HG03175 (cell line): ENCODE results near the gene TGM1.
"Not testable (repeated sequence)": the region's sequence is repeated elsewhere in the genome, so short reads cannot be mapped to it uniquely, and the experiment has no call there.

Experiments used
- ATAC-seq: cut with Tn5 transposase; IDR thresholded peaks from one replicate; pipeline ENCODE4 v1.9.1; 2021; ENCODE audit warnings: mild to moderate bottlenecking, moderate library complexity; ENCODE audit not compliant: unreplicated experiment

The TGM1 gene

GRCh38 chr14:24234095-24235005, 28.6 kb downstream of the TGM1 start:
- ATAC-seq = no peak

DNA sequence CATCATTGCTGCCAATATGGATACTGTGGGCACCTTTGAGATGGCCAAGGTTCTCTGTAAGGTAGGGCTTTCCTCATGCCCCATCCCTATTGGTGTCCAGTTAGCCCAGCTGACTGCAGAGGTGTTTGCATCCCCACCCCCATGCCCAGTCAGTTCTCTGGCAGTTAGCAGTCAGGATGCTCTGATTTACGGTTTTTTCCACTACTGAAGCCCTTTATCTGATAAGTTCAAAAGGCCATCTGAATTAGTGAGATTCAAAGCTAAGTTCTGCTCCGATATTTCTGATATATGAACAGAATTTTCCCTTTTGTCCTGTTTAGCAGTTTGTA, 29.5 kb downstream of the TGM1 start:
- no peak for ATAC-seq

DNA sequence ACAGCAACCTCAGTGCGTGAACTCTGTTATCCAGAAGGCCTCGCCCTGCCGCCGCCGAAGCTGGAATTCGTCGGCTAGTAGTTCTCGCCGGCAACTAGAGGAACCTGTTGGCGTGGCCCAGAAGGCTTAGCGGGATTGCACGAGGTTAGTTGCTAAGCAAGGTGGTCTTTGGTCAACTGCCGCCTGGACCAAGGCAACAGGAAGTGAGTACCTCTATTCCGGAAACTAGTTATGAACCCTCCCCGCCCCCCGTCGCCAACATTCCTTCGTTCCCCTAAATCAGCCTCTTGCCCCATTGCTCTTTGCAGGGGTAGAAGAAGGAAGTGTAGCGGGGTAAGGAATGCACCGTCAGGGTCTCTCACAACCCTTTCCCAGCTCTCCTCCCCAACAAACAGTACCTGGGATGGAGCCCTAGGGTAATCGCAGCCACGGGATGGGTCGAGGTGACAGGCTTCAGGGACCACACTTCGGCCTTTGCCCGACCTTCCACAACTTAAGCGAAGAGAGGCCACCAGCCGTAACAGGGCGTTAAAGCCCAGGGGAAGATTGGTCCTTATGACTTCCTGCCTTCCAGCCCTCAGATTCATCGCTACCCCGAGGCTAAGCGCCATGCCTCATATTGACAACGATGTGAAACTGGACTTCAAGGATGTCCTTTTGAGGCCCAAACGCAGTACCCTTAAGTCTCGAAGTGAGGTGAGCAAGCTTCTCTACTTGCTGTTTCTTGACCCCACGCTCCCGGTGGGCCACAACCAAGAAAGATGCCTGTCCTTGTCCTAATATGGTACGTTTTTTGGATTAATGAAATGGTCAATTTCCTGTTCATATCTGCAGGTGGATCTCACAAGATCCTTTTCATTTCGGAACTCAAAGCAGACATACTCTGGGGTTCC, 30.1 kb downstream of the TGM1 start, which contains the start of gene GMPR2:
TSS of gene GMPR2 (plus strand) at position 285 of the 893 bp plus-strand sequence. CDS start at position 610, 325 bp downstream.
- peak; percentile 46 for ATAC-seq

DNA sequence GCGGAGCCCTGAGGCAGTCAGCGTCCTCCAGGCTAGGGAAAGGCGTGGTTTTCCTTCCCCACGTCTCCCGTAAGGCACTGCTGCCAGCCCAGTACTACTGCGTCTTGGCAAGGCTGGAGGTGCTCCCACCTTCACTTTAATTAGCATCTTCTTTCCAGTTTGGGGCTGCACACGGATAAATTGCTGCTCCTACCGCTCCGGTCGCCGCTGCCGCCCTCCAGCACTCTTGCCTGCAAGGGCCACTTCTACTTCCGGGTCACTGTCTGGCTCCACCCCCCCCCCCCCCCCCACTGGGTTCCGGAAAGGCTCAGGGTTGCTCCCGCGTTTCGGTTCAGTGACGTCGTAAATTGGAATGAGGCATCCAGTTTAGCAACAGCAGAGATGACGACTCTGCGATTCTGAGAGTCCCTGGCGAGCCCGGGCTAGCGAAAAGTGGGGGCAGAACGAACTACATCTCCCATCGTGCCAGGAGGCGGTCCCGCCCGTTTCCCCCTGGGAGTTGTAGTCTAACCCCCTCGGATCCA, 30.8 kb downstream of the TGM1 start, which contains the start of gene NEDD8:
TSS of gene NEDD8 (minus strand) at position 247 of the 524 bp plus-strand sequence. CDS start at position 147, 100 bp downstream.
- peak; percentile 79 for ATAC-seq

GRCh38 chr14:24231263-24232120, 31.5 kb downstream of the TGM1 start:
- peak; percentile 11 for ATAC-seq

GRCh38 chr14:24228902-24229301, 34.1 kb downstream of the TGM1 start:
- no peak for ATAC-seq

DNA sequence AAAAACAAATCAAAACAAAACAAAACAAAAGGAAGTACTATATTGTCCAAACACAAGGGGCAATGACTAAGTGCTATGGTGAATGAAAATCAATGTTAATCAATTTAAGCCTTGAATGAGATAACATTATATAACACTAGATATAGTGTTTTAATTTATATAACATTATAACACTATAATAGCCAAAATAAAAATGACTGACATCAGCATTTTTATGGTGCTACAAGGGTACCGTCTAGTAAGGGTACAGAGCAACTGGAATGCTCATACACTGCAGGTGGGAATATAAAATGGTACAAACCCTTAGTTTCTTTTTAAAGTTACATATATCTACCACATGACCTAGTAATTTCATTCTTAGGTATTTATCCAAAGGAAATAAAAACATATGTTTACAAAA, 36.5 kb downstream of the TGM1 start:
- no peak for ATAC-seq

DNA sequence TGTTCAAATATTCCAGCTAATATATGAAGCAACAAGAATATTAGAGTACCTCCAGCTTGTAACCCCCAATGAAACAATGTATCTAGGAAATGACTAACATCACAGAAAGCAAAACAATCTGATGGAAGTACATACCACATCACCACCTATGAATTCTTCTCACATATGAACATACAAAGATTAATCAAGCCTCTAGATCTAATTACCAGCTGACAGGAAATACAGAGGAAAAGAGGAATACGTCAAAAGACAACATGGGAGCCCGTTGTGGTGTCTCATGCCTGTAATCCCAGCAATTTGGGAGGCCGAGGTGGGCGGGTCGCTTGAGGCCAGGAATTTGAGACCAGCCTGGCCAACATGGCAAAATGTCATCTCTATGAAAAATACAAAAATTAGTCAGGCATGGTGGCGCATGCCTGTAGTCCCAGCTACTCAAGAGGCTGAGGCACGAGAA, 38.3 kb downstream of the TGM1 start:
- no peak for ATAC-seq

DNA sequence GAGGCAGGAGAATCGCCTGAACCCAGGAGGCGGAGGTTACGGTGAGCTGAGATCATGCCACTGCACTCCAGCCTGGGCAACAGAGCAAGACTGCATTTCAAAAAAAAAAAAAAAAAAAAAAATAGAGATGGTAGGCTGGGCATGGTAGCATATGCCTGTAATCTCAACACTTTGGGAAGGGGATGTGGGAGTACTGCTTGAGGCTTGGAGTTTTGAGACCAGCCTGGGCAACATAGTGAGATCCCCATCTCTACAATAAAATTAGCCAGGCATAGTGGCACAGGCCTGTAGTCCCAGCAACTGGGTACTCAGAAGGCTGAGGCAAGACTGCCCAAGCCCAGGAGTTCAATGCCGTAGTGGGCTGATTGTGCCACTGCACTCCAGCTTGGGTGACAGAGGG, 40.0 kb downstream of the TGM1 start:
- ATAC-seq = not testable (repeated sequence)

DNA sequence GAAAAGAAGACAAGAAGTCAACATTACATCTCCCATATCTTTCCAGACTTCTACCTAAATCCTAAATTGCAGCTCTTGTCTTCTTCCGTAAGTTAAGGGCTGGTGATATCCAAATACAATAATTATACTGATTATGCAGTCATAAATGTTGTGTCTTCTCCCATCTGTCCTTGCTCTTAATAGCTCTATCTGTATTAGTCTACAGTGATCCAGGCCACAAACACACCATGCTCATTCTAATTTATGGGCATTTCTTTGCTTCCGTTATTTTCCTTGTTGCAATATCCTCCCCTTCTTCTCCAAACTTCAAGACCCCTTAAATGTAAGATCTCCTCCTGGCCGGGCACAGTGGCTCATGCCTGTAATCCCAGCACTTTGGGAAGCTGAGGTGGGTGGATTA, 43.5 kb downstream of the TGM1 start:
- ATAC-seq = no peak

GRCh38 chr14:24219080-24219479, 43.9 kb downstream of the TGM1 start:
- no peak for ATAC-seq

- ATAC-seq = not testable (repeated sequence)
Observed at GRCh38 chr14:24216876-24217275, 46.1 kb downstream of the TGM1 start.

DNA sequence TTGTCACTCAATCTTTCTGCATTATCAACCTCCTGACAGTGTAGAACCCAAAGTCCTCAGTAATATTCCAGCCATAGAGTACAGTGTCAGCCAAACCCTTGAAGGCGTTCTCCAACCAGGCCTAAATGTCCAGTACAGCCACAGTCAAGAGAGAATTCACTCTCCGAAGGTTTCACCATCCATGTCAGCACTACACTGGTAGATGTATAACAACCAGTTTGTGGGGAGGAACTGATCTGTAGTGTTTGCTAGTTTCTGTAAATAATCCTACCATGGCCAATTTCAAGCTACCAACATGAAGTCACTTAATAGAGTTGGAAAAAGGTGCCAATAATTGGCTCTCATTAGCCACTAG, 46.7 kb downstream of the TGM1 start:
- ATAC-seq = no peak

DNA sequence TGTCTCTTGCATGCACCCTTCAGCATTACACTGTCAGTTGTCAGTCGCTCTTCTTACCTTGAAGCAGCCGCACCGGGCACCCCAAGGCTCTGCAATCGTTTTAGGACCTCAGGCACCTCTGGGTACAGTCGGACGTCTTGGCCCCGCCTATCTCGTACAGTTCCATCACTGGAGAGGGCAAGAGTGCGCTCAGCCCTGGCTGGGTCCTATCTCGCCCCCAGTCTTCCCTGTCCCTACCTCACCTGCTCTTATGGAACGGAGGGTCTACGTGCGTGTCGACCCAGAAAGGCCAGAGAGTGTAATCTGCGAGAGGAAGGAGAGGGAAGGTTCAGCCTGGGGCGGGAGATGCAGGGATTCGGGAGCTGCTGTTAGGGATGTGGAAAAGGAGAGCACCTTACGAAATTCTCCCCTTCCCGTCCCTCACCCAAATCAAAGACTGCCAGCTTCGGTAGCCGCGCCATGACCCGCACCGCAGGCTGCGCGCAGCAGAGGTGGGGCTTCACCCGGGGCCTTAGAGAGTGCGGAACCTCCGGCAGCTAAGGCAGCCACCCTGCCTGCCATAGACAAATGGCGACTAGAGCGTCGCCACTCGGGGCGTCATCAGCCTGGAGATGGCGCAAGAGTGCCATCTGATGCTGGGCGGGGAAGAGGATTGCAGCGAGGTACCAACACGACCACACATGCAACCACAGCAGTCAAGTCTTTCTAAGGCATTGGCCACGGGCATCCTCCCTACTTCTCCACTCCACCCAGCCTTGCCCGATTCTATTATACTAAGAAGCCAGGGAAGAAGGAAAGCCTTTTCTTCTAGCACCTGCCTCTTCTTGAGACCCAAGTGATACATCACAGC, 47.3 kb downstream of the TGM1 start, which contains the start of gene MDP1:
TSS of gene MDP1 (minus strand) at position 572 of the 850 bp plus-strand sequence. CDS start at position 461, 111 bp downstream.
- ATAC-seq = peak; percentile 80

GRCh38 chr14:24213866-24214662, 48.9 kb downstream of the TGM1 start:
- no peak for ATAC-seq

- ATAC-seq = peak; percentile 75
Observed at GRCh38 chr14:24212924-24213865, 49.8 kb downstream of the TGM1 start, which contains the start of gene CHMP4A. Gene CHMP4A (minus strand): TSS chr14:24213488. CDS start chr14:24213439, 49 bp downstream.

- ATAC-seq = no peak
Observed at GRCh38 chr14:24211311-24211710, 51.7 kb downstream of the TGM1 start.
